HepG2 (cell line): ENCODE measurements around the gene POLR1G. TPM values are rescaled to one million over a fixed set of nuclear protein-coding genes. Genes with fewer than 3 reads are reported as not detected.

Experiments
- ARNT2 ChIP-seq: sonication (generic); formaldehyde crosslinking; IDR thresholded peaks from 2 replicates; pipeline ENCODE4 v1.8.0; 2022; ENCODE audit warnings: mild to moderate bottlenecking, low read depth, missing genetic modification reagents, moderate library complexity
- CBX1 ChIP-seq: IDR thresholded peaks from one replicate; pipeline ENCODE4 v1.6.1; 2016; ENCODE audit warnings: antibody characterized with exemption, low read depth
- KLF11 ChIP-seq: IDR thresholded peaks from 2 replicates; pipeline ENCODE4 v1.6.1; 2016; ENCODE audit warnings: missing compliant biosample characterization
- NFYB ChIP-seq: sonication (generic); formaldehyde crosslinking; IDR thresholded peaks from 2 replicates; pipeline ENCODE4 v1.4.0; 2020; ENCODE audit warnings: missing genetic modification reagents
- PHF8 ChIP-seq: sonication (generic); formaldehyde crosslinking; IDR thresholded peaks from 2 replicates; pipeline ENCODE4 v1.5.0; 2020; ENCODE audit warnings: missing genetic modification reagents
- RCOR2 ChIP-seq: IDR thresholded peaks from 2 replicates; pipeline ENCODE4 v1.6.1; 2016; ENCODE audit warnings: missing biosample characterization, missing genetic modification reagents
- ZC3H13 ChIP-seq: sonication (generic); formaldehyde crosslinking; IDR thresholded peaks from 2 replicates; pipeline ENCODE4 v1.8.1; 2023; ENCODE audit warnings: mild to moderate bottlenecking, missing genetic modification reagents, moderate library complexity
- ZFX ChIP-seq: sonication (generic); formaldehyde crosslinking; IDR thresholded peaks from 2 replicates; pipeline ENCODE4 v1.4.0; 2020; ENCODE audit warnings: mild to moderate bottlenecking, low read depth, missing genetic modification reagents, moderate library complexity
- ZMAT3 ChIP-seq: sonication (generic); formaldehyde crosslinking; conservative IDR thresholded peaks from 2 replicates; pipeline ENCODE4 v1.7.0; 2021; ENCODE audit warnings: missing genetic modification reagents
- ZNF12 ChIP-seq: sonication (generic); formaldehyde crosslinking; IDR thresholded peaks from 2 replicates; pipeline ENCODE4 v1.5.0; 2020; ENCODE audit warnings: missing genetic modification reagents
- ZNF30 ChIP-seq: sonication (generic); formaldehyde crosslinking; IDR thresholded peaks from 2 replicates; pipeline ENCODE4 v1.5.0; 2020; ENCODE audit warnings: mild to moderate bottlenecking, missing genetic modification reagents
- ZNF510 ChIP-seq: sonication (generic); formaldehyde crosslinking; IDR thresholded peaks from 2 replicates; pipeline ENCODE4 v1.4.0; 2020; ENCODE audit warnings: low read depth, mild to moderate bottlenecking, missing genetic modification reagents
- ZNF546 ChIP-seq: sonication (generic); formaldehyde crosslinking; conservative IDR thresholded peaks from 2 replicates; pipeline ENCODE4 v1.8.1; 2023; ENCODE audit warnings: mild to moderate bottlenecking, missing genetic modification reagents
- ZNF670 ChIP-seq: sonication (generic); formaldehyde crosslinking; IDR thresholded peaks from 2 replicates; pipeline ENCODE4 v1.8.0; 2022; ENCODE audit warnings: mild to moderate bottlenecking, missing genetic modification reagents, borderline replicate concordance
- ZNF788 ChIP-seq: sonication (generic); formaldehyde crosslinking; IDR thresholded peaks from 2 replicates; pipeline ENCODE4 v1.5.0; 2020; ENCODE audit warnings: mild to moderate bottlenecking, missing genetic modification reagents, borderline replicate concordance
- polyA plus RNA-seq, 8 experiments: library from polyadenylated mRNA; depleted of rRNA in 3 of 8; stranded (reverse) in 7 of 8; unstranded in 1 of 8; fragments of >200 nt; fragmentation: Illumina TruSeq in 4 of 8; extraction: Trizol in 4 of 8; gene quantifications; 2 replicates each; pipeline versions ENCODE4 v1.2.1 to v1.2.3, GENCODE V29; 2011 to 2016; ENCODE audit warnings: low read depth in 4 of 8, missing spikeins in 1 of 8, mixed read lengths in 1 of 8; ENCODE audit not compliant: insufficient read depth in 1 of 8
- total RNA-seq, 5 experiments: library from RNA; depleted of rRNA; stranded (reverse); fragments of >200 nt; fragmentation: Illumina TruSeq; extraction: Trizol; gene quantifications; 2 replicates each; pipeline ENCODE4 v1.2.3, GENCODE V29; 2016; ENCODE audit warnings: low read depth in 1 of 5
- TF ChIP-seq, protein P1 (sequence below): sonication (generic); formaldehyde crosslinking; IDR thresholded peaks from 2 replicates; pipeline ENCODE4 v1.8.0; 2022; ENCODE audit warnings: missing genetic modification reagents, mild to moderate bottlenecking, borderline replicate concordance
- TF ChIP-seq, protein P2 (sequence below): sonication (generic); formaldehyde crosslinking; conservative IDR thresholded peaks from 2 replicates; pipeline ENCODE4 v1.8.0; 2022; ENCODE audit warnings: mild to moderate bottlenecking, moderate library complexity, missing genetic modification reagents
- TF ChIP-seq, protein P3 (sequence below): sonication (generic); formaldehyde crosslinking; IDR thresholded peaks from 2 replicates; pipeline ENCODE4 v1.4.0; 2020; ENCODE audit warnings: low read depth, mild to moderate bottlenecking, missing genetic modification reagents
- TF ChIP-seq, protein P4 (sequence below): sonication (generic); formaldehyde crosslinking; IDR thresholded peaks from 2 replicates; pipeline ENCODE4 v1.4.0; 2020; ENCODE audit warnings: missing genetic modification reagents
- TF ChIP-seq, protein P5 (sequence below): sonication (generic); formaldehyde crosslinking; IDR thresholded peaks from 2 replicates; pipeline ENCODE4 v1.9.0; 2021; ENCODE audit warnings: missing genetic modification reagents, mild to moderate bottlenecking, borderline replicate concordance
- TF ChIP-seq, protein P6 (sequence below): sonication (generic); formaldehyde crosslinking; conservative IDR thresholded peaks from 2 replicates; pipeline ENCODE4 v1.4.0; 2020; ENCODE audit warnings: missing genetic modification reagents

The POLR1G gene
- total and polyA plus RNA-seq, 2 of the 13 experiments (the other 11 are each of a cell fraction or from before 2014, with no cell fraction given): 3.5 to 20.8 TPM

DNA sequence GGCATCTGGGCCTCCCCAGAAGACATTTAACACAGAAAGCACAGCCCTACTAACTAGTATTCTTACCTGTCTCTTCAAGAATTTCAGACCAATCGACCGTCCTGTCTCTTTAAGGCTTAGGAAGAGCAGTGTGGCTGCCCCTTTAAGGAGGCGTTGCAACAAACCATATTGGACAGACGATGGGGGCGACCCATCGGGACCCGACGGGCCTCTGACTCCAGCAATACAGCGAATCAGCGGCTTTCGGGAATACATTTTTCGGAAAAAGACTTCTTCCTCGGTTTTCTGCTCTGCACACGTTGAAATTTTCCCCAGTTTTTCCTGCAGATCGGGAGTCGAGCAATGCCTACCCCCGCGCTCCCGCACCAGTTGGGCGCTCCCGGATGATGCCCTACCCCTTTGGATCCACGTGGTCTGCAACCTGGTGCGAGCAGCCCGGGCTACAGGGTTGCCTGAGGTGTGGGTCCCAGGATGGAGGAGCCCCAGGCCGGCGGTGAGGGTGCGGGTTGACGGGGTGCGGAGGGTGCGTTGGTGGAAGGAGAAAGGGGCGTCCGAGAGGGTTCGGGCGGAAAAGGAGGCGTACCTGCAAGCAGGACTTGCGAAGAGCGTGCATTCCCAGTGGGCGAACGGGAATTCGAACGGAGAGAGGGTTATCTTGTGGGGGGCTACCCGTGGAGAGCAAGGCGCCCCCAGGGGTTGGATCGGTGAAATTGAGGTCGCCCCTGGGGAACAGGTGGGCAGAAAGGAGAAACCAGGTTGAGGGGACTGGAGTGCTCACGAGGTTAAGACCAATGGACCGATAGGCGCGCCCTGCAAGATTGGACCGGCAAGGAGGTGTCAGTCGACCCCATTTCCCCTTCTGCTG is at the start of gene POLR1G (continued):
- peak; percentile 78; the same call in 1 of the 2 replicates for TF ChIP-seq ZNF510 (CRISPR knock-in tag)
- TF ChIP-seq ZFX (CRISPR knock-in tag): peak; percentile 72
- no peak for TF ChIP-seq ZC3H13 (CRISPR knock-in tag)
- TF ChIP-seq, protein P1, sequence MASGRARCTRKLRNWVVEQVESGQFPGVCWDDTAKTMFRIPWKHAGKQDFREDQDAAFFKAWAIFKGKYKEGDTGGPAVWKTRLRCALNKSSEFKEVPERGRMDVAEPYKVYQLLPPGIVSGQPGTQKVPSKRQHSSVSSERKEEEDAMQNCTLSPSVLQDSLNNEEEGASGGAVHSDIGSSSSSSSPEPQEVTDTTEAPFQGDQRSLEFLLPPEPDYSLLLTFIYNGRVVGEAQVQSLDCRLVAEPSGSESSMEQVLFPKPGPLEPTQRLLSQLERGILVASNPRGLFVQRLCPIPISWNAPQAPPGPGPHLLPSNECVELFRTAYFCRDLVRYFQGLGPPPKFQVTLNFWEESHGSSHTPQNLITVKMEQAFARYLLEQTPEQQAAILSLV: peak; percentile 42; the same call in 1 of the 2 replicates
- no peak for TF ChIP-seq RCOR2 (CRISPR knock-in tag)
- 0 out of 2 replicates have a peak, but pooled peaks have one; percentile 30 for TF ChIP-seq ARNT2 (CRISPR knock-in tag)
- TF ChIP-seq, protein P2, sequence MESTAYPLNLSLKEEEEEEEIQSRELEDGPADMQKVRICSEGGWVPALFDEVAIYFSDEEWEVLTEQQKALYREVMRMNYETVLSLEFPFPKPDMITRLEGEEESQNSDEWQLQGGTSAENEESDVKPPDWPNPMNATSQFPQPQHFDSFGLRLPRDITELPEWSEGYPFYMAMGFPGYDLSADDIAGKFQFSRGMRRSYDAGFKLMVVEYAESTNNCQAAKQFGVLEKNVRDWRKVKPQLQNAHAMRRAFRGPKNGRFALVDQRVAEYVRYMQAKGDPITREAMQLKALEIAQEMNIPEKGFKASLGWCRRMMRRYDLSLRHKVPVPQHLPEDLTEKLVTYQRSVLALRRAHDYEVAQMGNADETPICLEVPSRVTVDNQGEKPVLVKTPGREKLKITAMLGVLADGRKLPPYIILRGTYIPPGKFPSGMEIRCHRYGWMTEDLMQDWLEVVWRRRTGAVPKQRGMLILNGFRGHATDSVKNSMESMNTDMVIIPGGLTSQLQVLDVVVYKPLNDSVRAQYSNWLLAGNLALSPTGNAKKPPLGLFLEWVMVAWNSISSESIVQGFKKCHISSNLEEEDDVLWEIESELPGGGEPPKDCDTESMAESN (CRISPR knock-in tag): peak; percentile 68
- TF ChIP-seq PHF8 (CRISPR knock-in tag): peak; percentile 69
- TF ChIP-seq ZNF670 (CRISPR knock-in tag): peak; percentile 55; the same call in 1 of the 2 replicates
- TF ChIP-seq ZNF788 (CRISPR knock-in tag): peak; percentile 71; the same call in 1 of the 2 replicates
- TF ChIP-seq ZNF12 (CRISPR knock-in tag): no peak
- TF ChIP-seq, protein P3, sequence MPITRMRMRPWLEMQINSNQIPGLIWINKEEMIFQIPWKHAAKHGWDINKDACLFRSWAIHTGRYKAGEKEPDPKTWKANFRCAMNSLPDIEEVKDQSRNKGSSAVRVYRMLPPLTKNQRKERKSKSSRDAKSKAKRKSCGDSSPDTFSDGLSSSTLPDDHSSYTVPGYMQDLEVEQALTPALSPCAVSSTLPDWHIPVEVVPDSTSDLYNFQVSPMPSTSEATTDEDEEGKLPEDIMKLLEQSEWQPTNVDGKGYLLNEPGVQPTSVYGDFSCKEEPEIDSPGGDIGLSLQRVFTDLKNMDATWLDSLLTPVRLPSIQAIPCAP (CRISPR knock-in tag): no peak
- 0 out of 2 replicates have a peak, but pooled peaks have one; percentile 48 for TF ChIP-seq KLF11 (CRISPR knock-in tag)
- TF ChIP-seq ZNF30 (CRISPR knock-in tag): 0 out of 2 replicates have a peak, but pooled peaks have one; percentile 42
- TF ChIP-seq, protein P4, sequence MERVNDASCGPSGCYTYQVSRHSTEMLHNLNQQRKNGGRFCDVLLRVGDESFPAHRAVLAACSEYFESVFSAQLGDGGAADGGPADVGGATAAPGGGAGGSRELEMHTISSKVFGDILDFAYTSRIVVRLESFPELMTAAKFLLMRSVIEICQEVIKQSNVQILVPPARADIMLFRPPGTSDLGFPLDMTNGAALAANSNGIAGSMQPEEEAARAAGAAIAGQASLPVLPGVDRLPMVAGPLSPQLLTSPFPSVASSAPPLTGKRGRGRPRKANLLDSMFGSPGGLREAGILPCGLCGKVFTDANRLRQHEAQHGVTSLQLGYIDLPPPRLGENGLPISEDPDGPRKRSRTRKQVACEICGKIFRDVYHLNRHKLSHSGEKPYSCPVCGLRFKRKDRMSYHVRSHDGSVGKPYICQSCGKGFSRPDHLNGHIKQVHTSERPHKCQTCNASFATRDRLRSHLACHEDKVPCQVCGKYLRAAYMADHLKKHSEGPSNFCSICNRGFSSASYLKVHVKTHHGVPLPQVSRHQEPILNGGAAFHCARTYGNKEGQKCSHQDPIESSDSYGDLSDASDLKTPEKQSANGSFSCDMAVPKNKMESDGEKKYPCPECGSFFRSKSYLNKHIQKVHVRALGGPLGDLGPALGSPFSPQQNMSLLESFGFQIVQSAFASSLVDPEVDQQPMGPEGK: peak; percentile 28; the same call in 1 of the 2 replicates
- TF ChIP-seq, protein P5, sequence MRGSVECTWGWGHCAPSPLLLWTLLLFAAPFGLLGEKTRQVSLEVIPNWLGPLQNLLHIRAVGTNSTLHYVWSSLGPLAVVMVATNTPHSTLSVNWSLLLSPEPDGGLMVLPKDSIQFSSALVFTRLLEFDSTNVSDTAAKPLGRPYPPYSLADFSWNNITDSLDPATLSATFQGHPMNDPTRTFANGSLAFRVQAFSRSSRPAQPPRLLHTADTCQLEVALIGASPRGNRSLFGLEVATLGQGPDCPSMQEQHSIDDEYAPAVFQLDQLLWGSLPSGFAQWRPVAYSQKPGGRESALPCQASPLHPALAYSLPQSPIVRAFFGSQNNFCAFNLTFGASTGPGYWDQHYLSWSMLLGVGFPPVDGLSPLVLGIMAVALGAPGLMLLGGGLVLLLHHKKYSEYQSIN (CRISPR knock-in tag): no peak
- TF ChIP-seq NFYB (CRISPR knock-in tag): peak; percentile 23; the same call in 1 of the 2 replicates
- TF ChIP-seq, protein P6, sequence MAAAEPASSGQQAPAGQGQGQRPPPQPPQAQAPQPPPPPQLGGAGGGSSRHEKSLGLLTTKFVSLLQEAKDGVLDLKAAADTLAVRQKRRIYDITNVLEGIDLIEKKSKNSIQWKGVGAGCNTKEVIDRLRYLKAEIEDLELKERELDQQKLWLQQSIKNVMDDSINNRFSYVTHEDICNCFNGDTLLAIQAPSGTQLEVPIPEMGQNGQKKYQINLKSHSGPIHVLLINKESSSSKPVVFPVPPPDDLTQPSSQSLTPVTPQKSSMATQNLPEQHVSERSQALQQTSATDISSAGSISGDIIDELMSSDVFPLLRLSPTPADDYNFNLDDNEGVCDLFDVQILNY (CRISPR knock-in tag): no peak
- TF ChIP-seq ZNF546: 0 out of 2 replicates have a peak, but pooled peaks have one; percentile 56
- 0 out of 2 replicates have a peak, but pooled peaks have one; percentile 68 for TF ChIP-seq ZMAT3 (CRISPR knock-in tag)
- peak; percentile 36 for TF ChIP-seq CBX1
